RWPE1 (cell line): ENCODE results near the gene AEN.
A peak's percentile ranks its signal among the peaks of the same experiment; 100 is the strongest.

ENCODE experiments used
- CTCF ChIA-PET: fragments of 350-600 bp; sonication (Branson Sonifier 250); formaldehyde crosslinking; extraction: SDS; loops from one replicate; lab custom pipeline; 2021; lab: Yijun Ruan, JAX
- POLR2A ChIA-PET: fragments of 400-600 bp; formaldehyde crosslinking; extraction: SDS; loops from one replicate; lab custom pipeline; 2020; ENCODE audit warnings: antibody characterized with exemption; ENCODE audit not compliant: low non-redundant PET; lab: Yijun Ruan, JAX
- DNase-seq: peaks from one replicate; pipeline ENCODE4 v3.0.0; 2012; ENCODE audit warnings: low spot score
- H3K27ac ChIP-seq: fragments of 450-650 bp; 2 replicates; pipeline ENCODE4 v1.5.1; 2017
- CTCF ChIP-seq: fragments of 450-650 bp; conservative IDR thresholded peaks from 2 replicates; pipeline ENCODE4 v1.5.1; 2017; ENCODE audit warnings: low read depth, mild to moderate bottlenecking

The AEN gene

GRCh38 chr15:88624971-88625490 is 3.9 kb downstream of the AEN start:
- CTCF ChIA-PET: interaction anchor here (0.7 kb wide), 2 partner anchors 253 to 279 kb away, joined by 3 to 5 read pairs; no protein-coding TSS in a partner anchor
- H3K27ac ChIP-seq: peak overlapping the region; percentile 88
- TF ChIP-seq CTCF: no peak
- no peak for DNase-seq
- POLR2A ChIA-PET: no interaction called here

- ChIA-PET CTCF (no interaction called here), POLR2A (no interaction called here)
- DNase-seq: no peak
- peak overlapping the region; percentile 37 for H3K27ac ChIP-seq
- TF ChIP-seq CTCF: no peak
Measured at GRCh38 chr15:88625943-88626741, 5.0 kb downstream of the AEN start.

- CTCF ChIA-PET: no interaction called here
- TF ChIP-seq CTCF: no peak
- POLR2A ChIA-PET: no interaction called here
- H3K27ac ChIP-seq: no peak overlapping the region
- DNase-seq: no peak
Measured at GRCh38 chr15:88627463-88627862, 6.3 kb downstream of the AEN start.

- CTCF ChIA-PET: interaction anchor here (0.6 kb wide), 1 partner anchor 150 kb away, joined by 3 read pairs; no protein-coding TSS in a partner anchor
- POLR2A ChIA-PET: no interaction called here
Measured at GRCh38 chr15:88628018-88628654, 7.0 kb downstream of the AEN start.

GRCh38 chr15:88629071-88629470 is 7.9 kb downstream of the AEN start:
- peak overlapping the region; percentile 70 for H3K27ac ChIP-seq
- no peak for TF ChIP-seq CTCF
- DNase-seq: no peak
- ChIA-PET CTCF (no interaction called here), POLR2A (no interaction called here)

More at GRCh38 chr15:88628018-88628654, 7.0 kb downstream of the AEN start:
- no peak for TF ChIP-seq CTCF
- DNase-seq: no peak
- H3K27ac ChIP-seq: peak overlapping the region; percentile 70

GRCh38 chr15:88630141-88630721 is 9.1 kb downstream of the AEN start:
- peak overlapping the region; percentile 70 for H3K27ac ChIP-seq
- no peak for DNase-seq
- ChIA-PET POLR2A (no interaction called here), CTCF (interaction anchor here (0.6 kb wide), 1 partner anchor 142 kb away, joined by 5 read pairs; no protein-coding TSS in a partner anchor)
- no peak for TF ChIP-seq CTCF
